ENCODE measurements around the gene TSSK6.

The TSSK6 gene

DNA sequence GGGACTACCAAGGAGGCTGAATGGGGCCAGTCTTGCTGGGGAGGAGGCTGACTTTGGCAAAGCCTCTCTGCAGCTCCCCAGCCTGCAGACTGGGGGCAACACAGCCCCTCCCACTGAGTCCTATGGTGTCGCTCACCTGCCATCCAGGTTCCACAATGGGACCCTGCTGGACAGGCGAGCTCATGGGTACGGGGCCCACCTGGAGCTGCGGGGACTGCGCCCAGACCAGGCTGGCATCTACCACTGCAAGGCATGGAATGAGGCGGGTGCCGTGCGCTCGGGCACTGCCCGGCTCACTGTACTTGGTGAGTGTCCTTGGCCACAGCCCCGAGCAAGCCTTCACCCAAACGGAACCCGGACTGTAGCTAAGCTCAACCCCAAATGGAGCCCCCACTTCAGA is 27.8 kb upstream of the TSSK6 start:
- no peak overlapping the region for H3K9ac ChIP-seq (ENCODE audit: low read length)
- no peak overlapping the region for H3K4me2 ChIP-seq (ENCODE audit: low read depth, low read length, poor library complexity, severe bottlenecking)

GRCh38 chr19:19542507-19542906 is 27.2 kb upstream of the TSSK6 start:
- Histone ChIP-seq H3K79me2 (ENCODE audit: insufficient read depth, low read length) (no peaks in the 10 kb centered on the region), H3K4me2 (ENCODE audit: low read depth, low read length, poor library complexity, severe bottlenecking) (no peak overlapping the region), H3K36me3 (ENCODE audit: low read length) (no peaks in the 10 kb centered on the region), H3K4me3 (ENCODE audit: insufficient read depth, low read length, poor library complexity, severe bottlenecking) (no peak overlapping the region), H2AFZ (ENCODE audit: low read depth, low read length, severe bottlenecking) (no peak overlapping the region), H3K9me2 (replicated peaks; ENCODE audit: insufficient read depth, low read length) (no peaks in the 10 kb centered on the region), H3K27me3 (ENCODE audit: low read length) (no peaks in the 10 kb centered on the region), H3F3A (ENCODE audit: insufficient read depth) (no peaks in the 10 kb centered on the region), H3K9me3 (ENCODE audit: insufficient read depth, low read length) (no peaks in the 10 kb centered on the region), H3K27ac (ENCODE audit: low read depth, low read length) (no peak overlapping the region), H3K9ac (ENCODE audit: low read length) (no peak overlapping the region), H4K20me1 (ENCODE audit: low read depth, low read length) (no peaks in the 10 kb centered on the region)
- no peak for TF ChIP-seq EZH2phosphoT487 (conservative IDR thresholded peaks at IDR 0.05; ENCODE audit: low read length)
- TF ChIP-seq, protein P1, sequence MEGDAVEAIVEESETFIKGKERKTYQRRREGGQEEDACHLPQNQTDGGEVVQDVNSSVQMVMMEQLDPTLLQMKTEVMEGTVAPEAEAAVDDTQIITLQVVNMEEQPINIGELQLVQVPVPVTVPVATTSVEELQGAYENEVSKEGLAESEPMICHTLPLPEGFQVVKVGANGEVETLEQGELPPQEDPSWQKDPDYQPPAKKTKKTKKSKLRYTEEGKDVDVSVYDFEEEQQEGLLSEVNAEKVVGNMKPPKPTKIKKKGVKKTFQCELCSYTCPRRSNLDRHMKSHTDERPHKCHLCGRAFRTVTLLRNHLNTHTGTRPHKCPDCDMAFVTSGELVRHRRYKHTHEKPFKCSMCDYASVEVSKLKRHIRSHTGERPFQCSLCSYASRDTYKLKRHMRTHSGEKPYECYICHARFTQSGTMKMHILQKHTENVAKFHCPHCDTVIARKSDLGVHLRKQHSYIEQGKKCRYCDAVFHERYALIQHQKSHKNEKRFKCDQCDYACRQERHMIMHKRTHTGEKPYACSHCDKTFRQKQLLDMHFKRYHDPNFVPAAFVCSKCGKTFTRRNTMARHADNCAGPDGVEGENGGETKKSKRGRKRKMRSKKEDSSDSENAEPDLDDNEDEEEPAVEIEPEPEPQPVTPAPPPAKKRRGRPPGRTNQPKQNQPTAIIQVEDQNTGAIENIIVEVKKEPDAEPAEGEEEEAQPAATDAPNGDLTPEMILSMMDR (IDR thresholded peaks at IDR 0.05; ENCODE audit: insufficient read depth, low read length, poor library complexity, severe bottlenecking) = no peak

More for the DNA sequence above, 27.8 kb upstream of the TSSK6 start:
- Histone ChIP-seq H3K79me2 (ENCODE audit: insufficient read depth, low read length) (no peaks in the 10 kb centered on the region), H3K36me3 (ENCODE audit: low read length) (no peaks in the 10 kb centered on the region), H3K27ac (ENCODE audit: low read depth, low read length) (no peak overlapping the region), H3F3A (ENCODE audit: insufficient read depth) (no peaks in the 10 kb centered on the region), H3K4me3 (ENCODE audit: insufficient read depth, low read length, poor library complexity, severe bottlenecking) (no peak overlapping the region), H2AFZ (ENCODE audit: low read depth, low read length, severe bottlenecking) (no peak overlapping the region), H3K9me3 (ENCODE audit: insufficient read depth, low read length) (no peaks in the 10 kb centered on the region), H4K20me1 (ENCODE audit: low read depth, low read length) (no peaks in the 10 kb centered on the region), H3K27me3 (ENCODE audit: low read length) (no peaks in the 10 kb centered on the region), H3K9me2 (replicated peaks; ENCODE audit: insufficient read depth, low read length) (no peaks in the 10 kb centered on the region)
- no peak for TF ChIP-seq EZH2phosphoT487 (conservative IDR thresholded peaks at IDR 0.05; ENCODE audit: low read length)
- TF ChIP-seq, protein P1 (IDR thresholded peaks at IDR 0.05; ENCODE audit: insufficient read depth, low read length, poor library complexity, severe bottlenecking) = no peak

GRCh38 chr19:19541616-19542015 is 26.3 kb upstream of the TSSK6 start:
- no peak overlapping the region for H3K9ac ChIP-seq (ENCODE audit: low read length)
- H4K20me1 ChIP-seq (ENCODE audit: low read depth, low read length) = no peaks in the 10 kb centered on the region
- no peak overlapping the region for H2AFZ ChIP-seq (ENCODE audit: low read depth, low read length, severe bottlenecking)
- no peak overlapping the region for H3K4me2 ChIP-seq (ENCODE audit: low read depth, low read length, poor library complexity, severe bottlenecking)
- no peaks in the 10 kb centered on the region for H3K79me2 ChIP-seq (ENCODE audit: insufficient read depth, low read length)
- H3K9me2 ChIP-seq (replicated peaks; ENCODE audit: insufficient read depth, low read length) = no peaks in the 10 kb centered on the region
- no peaks in the 10 kb centered on the region for H3K36me3 ChIP-seq (ENCODE audit: low read length)
- no peak overlapping the region for H3K4me3 ChIP-seq (ENCODE audit: insufficient read depth, low read length, poor library complexity, severe bottlenecking)
- no peak overlapping the region for H3K27ac ChIP-seq (ENCODE audit: low read depth, low read length)
- no peaks in the 10 kb centered on the region for H3K27me3 ChIP-seq (ENCODE audit: low read length)
- no peaks in the 10 kb centered on the region for H3F3A ChIP-seq (ENCODE audit: insufficient read depth)
- H3K9me3 ChIP-seq (ENCODE audit: insufficient read depth, low read length) = no peaks in the 10 kb centered on the region
- no peak for TF ChIP-seq EZH2phosphoT487 (conservative IDR thresholded peaks at IDR 0.05; ENCODE audit: low read length)
- TF ChIP-seq, protein P1 (IDR thresholded peaks at IDR 0.05; ENCODE audit: insufficient read depth, low read length, poor library complexity, severe bottlenecking) = no peak

Measured in SU-DHL-6 (cell line).